Esophagus squamous epithelium (tissue), 5 donors: ENCODE data around the gene ZNF157. TPM values are rescaled to one million over a fixed set of nuclear protein-coding genes. Genes with fewer than 3 reads are reported as not detected.

Source experiments
- DNase-seq: peaks from one replicate; lab custom pipeline; 2025; lab: John Stamatoyannopoulos, UW
- H3K27ac ChIP-seq, 4 donors: fragments of 200-600 bp; sonication (generic); one replicate each; pipeline ENCODE4 v1.5.1; 2016 to 2019; ENCODE audit warnings: mild to moderate bottlenecking in 1 of 4
- H3K27me3 ChIP-seq, 4 donors: fragments of 200-600 bp; sonication (generic); 1 replicate in 3 of 4; 2 replicates in 1 of 4; pipeline versions ENCODE4 v1.5.1 to v1.6.0; 2017 to 2021; ENCODE audit warnings: antibody characterized with exemption in 1 of 4
- H3K36me3 ChIP-seq, 3 donors: fragments of 200-600 bp; sonication (generic); one replicate each; pipeline ENCODE4 v1.5.1; 2016 to 2019
- H3K4me1 ChIP-seq, 3 donors: fragments of 200-600 bp; sonication (generic); one replicate each; pipeline ENCODE4 v1.5.1; 2017 to 2019
- H3K4me3 ChIP-seq, 4 donors: fragments of 200-600 bp; sonication (generic); 1 replicate in 3 of 4; 2 replicates in 1 of 4; pipeline ENCODE4 v1.5.1; 2016 to 2019; ENCODE audit warnings: mild to moderate bottlenecking in 2 of 4, moderate library complexity in 1 of 4
- H3K9me3 ChIP-seq, 3 donors: fragments of 200-600 bp; sonication (generic); one replicate each; pipeline ENCODE4 v1.5.1; 2016 to 2019
- CTCF ChIP-seq, 6 experiments: fragments of 450-650 bp in 4 of 6; fragments of 200-600 bp in 2 of 6; sonication (generic) in 2 of 6; IDR thresholded peaks; one replicate each; pipeline ENCODE4 v1.5.1; 2016 to 2019; ENCODE audit warnings: antibody characterized with exemption in 6 of 6, mild to moderate bottlenecking in 4 of 6, moderate library complexity in 4 of 6
- POLR2A ChIP-seq, 4 donors: fragments of 450-650 bp; IDR thresholded peaks; one replicate each; pipeline ENCODE4 v1.6.1; 2017; ENCODE audit warnings: antibody characterized with exemption in 4 of 4, mild to moderate bottlenecking in 4 of 4, moderate library complexity in 3 of 4
- WGBS, 2 donors: methylation state at CpG; one replicate each; pipeline ENCODE4 v1.1.5; 2018; 5-methylcytosine and 5-hydroxymethylcytosine counted together
- intact Hi-C: fragments of 100-400 bp; cut with DNase I; formaldehyde crosslinking; loops from one replicate; pipeline ENCODE4 v1.15.0; 2022
- total RNA-seq, 4 donors: library from RNA; depleted of rRNA; stranded (reverse); fragments of >200 nt; gene quantifications; one replicate each; pipeline ENCODE4 v1.1.0, GENCODE V29; 2016
- donor health status: DM: yes; HTN: yes; CAD: no.

Gene ZNF157
- total RNA-seq, 4 donors from 2014 or later: 0.19 to 0.35 TPM; not detected in 2

GRCh38 chrX:47358387-47359065, 11.9 kb upstream of the ZNF157 start:
- Histone ChIP-seq H3K4me3 (no peak overlapping the region), H3K4me1 (no peaks in the 10 kb centered on the region), H3K27me3 (no peaks in the 10 kb centered on the region), H3K27ac (no peak overlapping the region), H3K9me3 (no peaks in the 10 kb centered on the region), H3K36me3 (no peaks in the 10 kb centered on the region)
- intact Hi-C loops: no loop called here
- no peak for DNase-seq
- 27 to 44% methylated on average over 4 to 5 of the region's 5 CpGs for WGBS, 2 donors
- TF ChIP-seq CTCF (IDR thresholded peaks at IDR 0.05) (no peak), POLR2A (IDR thresholded peaks at IDR 0.05) (no peak)

DNA sequence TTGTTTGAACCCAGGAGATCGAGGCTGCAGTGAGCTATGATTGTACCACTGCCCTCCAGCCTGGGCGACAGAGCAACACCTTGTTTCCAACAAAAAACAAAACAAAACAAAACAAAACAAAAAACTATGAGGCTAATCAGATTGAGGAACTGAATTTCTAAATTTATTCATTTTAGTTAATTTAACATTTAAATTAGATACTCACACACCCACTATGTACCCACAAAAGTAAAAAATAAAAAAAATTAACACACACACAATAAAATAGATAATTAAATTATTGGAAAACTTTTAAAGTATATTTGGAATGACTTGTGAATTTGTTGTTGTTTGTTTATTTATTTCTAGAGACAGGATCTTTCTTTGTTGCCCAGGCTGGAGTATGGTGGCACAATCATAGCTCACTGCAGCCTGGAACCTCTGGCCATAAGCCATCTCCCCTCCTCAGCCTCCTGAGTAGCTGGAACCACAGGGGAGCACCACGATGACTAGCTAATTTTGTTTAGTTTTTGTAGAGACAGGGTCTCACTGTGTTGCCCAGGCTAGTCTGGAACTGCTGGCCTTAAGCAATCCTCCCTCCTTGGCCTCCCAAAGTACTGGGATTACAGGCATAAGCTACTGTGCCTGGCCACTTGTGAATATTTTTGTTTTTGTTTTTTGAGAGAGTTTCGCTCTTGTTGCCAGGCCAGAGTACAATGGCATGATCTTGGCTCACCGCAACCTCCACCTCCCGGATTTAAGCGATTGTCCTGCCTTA, 9.8 kb upstream of the ZNF157 start:
- 79 to 89% methylated on average over 4 to 7 of the region's 7 CpGs for WGBS, 2 donors
- H3K9me3 ChIP-seq: no peaks in the 10 kb centered on the region
- H3K4me1 ChIP-seq: no peaks in the 10 kb centered on the region
- H3K27me3 ChIP-seq: no peaks in the 10 kb centered on the region
- TF ChIP-seq CTCF (IDR thresholded peaks at IDR 0.05): no peak
- TF ChIP-seq POLR2A (IDR thresholded peaks at IDR 0.05): no peak
- intact Hi-C loops: no loop called here
- DNase-seq: no peak
- H3K4me3 ChIP-seq: no peak overlapping the region
- H3K27ac ChIP-seq: no peak overlapping the region
- H3K36me3 ChIP-seq: no peaks in the 10 kb centered on the region

GRCh38 chrX:47361538-47362511, 8.6 kb upstream of the ZNF157 start:
- no peaks in the 10 kb centered on the region for H3K27me3 ChIP-seq
- no peaks in the 10 kb centered on the region for H3K36me3 ChIP-seq
- TF ChIP-seq CTCF (IDR thresholded peaks at IDR 0.05) (no peak), POLR2A (IDR thresholded peaks at IDR 0.05) (no peak)
- peak overlapping the region in 3 of 4 donors; percentile 65 to 81 (median 79) for H3K27ac ChIP-seq
- 13 to 40% methylated on average over 9 to 13 of the region's 13 CpGs for WGBS, 2 donors
- H3K9me3 ChIP-seq: no peaks in the 10 kb centered on the region
- intact Hi-C loops: no loop called here
- no peak for DNase-seq
- peak overlapping the region in 3 of 4 donors; percentile 24 to 55 (median 35) for H3K4me3 ChIP-seq
- peaks cover 0 to 4% (median 0%) of the 10 kb centered on the region in 3 donors for H3K4me1 ChIP-seq

DNA sequence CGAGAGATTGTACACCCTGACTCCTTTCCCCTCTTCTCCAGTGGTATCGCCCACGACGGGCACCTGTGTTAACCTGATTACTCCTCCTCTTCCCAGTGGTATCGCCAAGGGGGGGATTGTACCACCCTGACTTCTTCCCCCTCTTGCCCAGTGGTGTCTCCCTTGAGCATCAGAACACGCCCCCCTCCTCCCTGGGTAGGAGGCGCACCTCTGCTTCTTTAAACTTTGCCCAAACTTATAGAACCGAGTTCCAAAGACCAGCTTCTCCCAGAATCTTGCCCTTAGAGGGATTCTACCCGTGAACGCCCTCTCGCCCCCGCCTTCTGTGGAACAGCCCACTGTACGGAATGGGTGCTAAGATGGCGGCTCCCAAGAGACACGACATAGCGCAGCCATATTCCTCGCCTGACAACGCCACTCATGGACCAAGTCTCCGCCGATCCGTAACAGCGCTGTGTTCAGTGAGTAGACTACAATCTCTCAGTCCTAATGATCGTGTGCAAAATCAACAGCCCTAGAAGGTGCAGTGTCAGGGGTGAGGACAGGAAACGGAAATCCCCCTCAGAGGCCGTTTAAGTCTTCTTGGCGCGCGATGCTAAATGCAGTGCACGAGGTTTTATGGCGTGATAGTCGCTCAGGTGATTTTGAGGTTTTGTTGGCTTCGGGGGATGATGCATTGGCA, 4.2 kb upstream of the ZNF157 start:
- no peak for DNase-seq
- peak overlapping the region; percentile 48 to 70 (median 56) for H3K27ac ChIP-seq
- TF ChIP-seq CTCF (IDR thresholded peaks at IDR 0.05): no peak
- TF ChIP-seq POLR2A (IDR thresholded peaks at IDR 0.05): no peak
- H3K4me3 ChIP-seq: peak overlapping the region; percentile 26 to 62 (median 40)
- H3K4me1 ChIP-seq: peaks cover 0 to 4% (median 0%) of the 10 kb centered on the region in 3 donors
- intact Hi-C loops: no loop called here
- WGBS, 2 donors: 2 to 35% methylated on average over 11 to 13 of the region's 32 CpGs
- H3K9me3 ChIP-seq: no peaks in the 10 kb centered on the region
- H3K36me3 ChIP-seq: no peaks in the 10 kb centered on the region
- H3K27me3 ChIP-seq: no peaks in the 10 kb centered on the region
